ENCODE data around the gene KLHL30. TPM values are rescaled to one million over a fixed set of nuclear protein-coding genes. Genes with fewer than 3 reads are reported as not detected.

KLHL30 gene, protein sequence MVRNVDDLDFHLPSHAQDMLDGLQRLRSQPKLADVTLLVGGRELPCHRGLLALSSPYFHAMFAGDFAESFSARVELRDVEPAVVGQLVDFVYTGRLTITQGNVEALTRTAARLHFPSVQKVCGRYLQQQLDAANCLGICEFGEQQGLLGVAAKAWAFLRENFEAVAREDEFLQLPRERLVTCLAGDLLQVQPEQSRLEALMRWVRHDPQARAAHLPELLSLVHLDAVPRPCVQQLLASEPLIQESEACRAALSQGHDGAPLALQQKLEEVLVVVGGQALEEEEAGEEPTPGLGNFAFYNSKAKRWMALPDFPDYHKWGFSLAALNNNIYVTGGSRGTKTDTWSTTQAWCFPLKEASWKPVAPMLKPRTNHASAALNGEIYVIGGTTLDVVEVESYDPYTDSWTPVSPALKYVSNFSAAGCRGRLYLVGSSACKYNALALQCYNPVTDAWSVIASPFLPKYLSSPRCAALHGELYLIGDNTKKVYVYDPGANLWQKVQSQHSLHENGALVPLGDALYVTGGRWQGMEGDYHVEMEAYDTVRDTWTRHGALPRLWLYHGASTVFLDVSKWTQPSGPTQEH
- under 1 TPM; 0.18 to 0.57 (median 0.44) TPM for polyA plus RNA-seq (ENCODE audit: insufficient read length in 4 of 4)

DNA sequence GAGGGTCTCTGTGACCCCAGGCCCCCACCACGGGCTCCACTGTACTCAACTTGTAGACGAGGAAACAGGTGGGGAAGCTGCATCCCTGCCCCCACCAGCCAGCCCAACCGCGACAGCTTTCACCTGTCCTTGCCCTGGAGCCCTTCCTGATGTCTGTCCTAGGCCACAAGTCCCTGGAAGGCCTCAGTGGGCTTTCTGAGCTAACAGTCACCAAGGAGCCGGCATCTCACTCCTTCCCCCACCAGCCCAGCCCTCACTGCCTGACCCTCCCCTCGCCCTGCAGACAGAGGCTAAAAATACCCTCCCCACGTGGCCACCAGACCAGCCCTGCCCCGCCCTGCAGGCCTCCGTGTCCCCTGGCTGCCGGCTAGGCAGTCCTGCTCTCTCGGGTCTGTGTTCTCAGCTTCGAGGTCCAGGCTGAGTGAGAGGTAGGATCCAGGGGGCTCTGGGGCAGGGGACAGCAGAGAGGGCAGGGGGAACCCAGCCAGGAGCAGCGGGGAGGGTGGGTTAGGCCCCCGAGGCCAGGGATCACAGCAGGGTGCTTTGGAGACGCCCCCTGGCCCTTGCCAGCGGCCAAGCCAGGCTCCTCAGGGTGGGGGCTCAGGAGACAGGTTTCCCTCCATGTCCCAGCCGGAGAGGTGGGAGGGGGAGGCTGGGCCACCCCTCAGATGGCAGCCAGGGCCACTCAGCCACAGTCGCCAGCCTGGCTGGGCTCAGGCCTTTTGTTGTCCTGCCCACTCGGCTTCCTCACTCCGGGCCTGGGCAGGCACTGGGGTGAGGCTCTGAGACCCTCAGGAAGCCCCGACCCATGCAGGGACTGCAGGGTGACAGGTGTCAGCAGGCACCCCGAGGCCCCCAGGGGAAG lies at the start of gene KLHL30:
TSS of gene KLHL30 (plus strand) at position 338 of the 865 bp plus-strand sequence. CDS start 2,087 bp downstream, outside the sequence.
- no peak for DNase-seq (ENCODE audit: low read depth in 4 of 4, low spot score in 2 of 4)

DNA sequence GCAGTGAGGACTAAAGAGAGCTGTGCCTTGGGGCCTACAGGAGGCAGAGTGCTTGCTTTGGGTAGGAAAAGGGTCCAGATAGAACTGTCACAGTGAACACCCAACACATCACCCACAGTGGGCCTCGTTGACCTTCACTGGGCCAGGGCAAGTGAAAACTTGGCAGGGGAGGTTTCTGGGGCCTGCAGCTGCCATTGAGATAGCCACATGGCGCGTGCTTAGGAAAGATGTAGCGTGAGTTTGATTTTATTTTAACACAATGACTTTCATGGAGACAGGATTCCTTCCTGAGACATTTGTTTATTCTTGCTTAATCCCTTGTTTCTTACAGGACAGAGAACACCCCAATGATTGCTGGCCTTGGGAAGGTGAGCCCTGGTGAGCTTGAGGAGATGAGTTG lies 47.6 kb upstream of the KLHL30 start:
- no peak for DNase-seq (ENCODE audit: low read depth in 4 of 4, low spot score in 2 of 4)

- no peak for DNase-seq (ENCODE audit: low read depth in 4 of 4, low spot score in 2 of 4)
Measured at GRCh38 chr2:238091436-238092060, 46.9 kb upstream of the KLHL30 start.

DNA sequence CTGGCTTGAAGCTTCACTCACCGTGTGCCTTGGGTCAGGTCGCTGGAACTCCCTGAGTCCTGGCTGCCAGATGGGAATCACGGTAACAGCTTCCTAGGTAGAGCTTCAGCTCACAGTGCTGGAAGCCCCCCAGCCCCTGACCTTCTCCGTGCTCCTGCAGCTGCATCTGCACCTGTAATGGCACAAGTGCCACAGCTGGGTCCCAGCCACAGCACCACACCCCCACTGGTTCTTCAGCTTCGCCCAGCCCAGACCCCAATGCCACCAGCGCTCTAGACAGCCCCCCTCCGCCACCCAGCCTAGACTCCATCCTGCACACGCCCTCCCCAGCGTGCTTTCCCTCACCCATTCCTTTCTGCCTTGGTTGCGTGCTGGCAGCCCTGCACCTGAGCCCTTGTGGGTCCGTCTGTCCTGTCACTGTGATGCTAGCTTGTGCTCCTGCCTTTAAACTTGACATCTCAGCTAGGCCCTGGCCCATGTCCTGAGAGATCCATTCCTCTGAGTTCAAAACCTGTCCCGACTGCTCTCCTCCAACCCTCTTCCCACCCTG lies 45.9 kb upstream of the KLHL30 start:
- no peak for DNase-seq (ENCODE audit: low read depth in 4 of 4, low spot score in 2 of 4)

DNA sequence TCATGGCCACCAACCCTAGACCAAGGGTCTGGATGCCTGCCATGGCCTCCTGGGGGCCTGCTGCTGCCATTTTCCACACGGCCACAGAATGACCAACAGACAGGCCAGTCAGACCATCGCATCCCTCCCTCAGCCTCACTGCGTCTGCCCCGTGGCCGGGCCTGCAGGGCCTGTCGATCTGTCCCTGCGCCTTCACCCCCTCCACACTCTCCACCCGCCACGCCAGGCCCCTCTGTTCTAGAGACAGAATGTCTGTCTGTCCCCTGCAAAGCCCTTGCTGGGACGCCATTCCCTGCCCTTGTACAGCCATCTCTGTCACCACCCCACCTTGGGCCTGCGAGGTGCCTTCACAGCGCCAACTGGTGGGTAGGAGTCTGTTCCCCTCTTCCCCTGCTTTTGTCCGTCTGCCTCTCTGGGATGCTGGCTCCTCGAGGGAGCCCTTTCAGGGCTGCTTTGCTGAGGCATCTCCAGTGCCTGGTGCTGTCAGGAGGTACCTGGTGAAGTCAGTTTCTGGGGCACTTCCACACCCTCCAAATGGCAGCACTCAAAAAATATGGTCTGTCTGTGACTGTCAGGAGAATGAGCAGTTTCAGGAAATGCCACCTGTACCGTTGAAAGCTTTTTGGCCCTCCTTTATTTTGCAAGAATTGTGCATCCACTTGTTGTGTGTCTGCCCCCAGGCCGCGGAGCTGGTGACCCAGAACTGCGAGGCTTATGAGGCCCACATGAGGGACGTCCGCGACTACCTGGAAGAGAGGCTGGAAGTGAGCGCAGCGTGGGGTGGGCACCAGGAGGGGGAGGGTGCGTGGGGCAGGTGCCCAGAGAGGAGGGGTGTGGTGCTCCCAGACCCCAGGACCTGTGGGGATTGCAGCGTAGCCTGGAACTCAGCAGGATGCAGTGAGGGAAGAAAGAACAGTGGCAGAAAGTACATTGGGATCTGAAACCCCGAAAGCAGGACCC lies 45.0 kb upstream of the KLHL30 start:
- no peak for DNase-seq (ENCODE audit: low read depth in 4 of 4, low spot score in 2 of 4)

- DNase-seq (ENCODE audit: low read depth in 4 of 4, low spot score in 2 of 4) = no peak
Measured at GRCh38 chr2:238094438-238095022, 43.9 kb upstream of the KLHL30 start.

GRCh38 chr2:238095143-238095542 lies 43.3 kb upstream of the KLHL30 start:
- no peak for DNase-seq (ENCODE audit: low read depth in 4 of 4, low spot score in 2 of 4)

DNA sequence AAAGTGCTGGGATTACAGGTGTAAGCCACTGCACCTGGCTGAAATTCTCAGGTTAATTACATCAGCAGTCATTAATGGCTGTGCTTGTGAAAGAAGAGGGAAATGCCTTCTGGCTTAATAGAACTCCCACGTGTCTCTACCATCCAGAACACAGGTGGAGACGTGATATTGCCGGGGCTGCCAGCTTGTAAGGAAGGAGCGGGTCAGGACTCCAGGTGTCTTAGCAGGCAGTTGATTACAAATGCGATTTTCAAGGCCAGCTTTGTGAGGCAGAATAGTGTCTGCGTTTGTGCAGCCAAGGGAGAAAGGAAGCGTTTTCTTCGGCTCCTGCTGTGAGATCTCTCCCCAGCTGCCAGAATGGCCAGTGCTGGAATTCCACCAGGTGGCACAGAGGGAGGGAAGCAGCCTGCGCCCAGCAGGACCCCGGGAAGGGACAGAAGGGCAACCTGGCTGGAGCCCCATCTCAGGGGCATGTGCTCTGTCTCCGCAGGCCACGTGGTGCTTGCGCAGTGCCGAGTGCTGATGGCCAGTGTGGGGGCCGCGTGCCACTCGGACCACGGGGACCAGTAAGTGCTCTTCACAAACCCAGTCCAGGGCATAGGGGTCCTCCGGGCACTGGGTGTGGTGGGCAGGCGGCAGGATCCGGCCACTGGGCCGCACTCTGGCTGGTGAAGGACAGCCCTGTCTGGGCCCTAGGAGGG lies 42.0 kb upstream of the KLHL30 start:
- DNase-seq (ENCODE audit: low read depth in 4 of 4, low spot score in 2 of 4) = peak in 1 of 4 donors; percentile 10

DNA sequence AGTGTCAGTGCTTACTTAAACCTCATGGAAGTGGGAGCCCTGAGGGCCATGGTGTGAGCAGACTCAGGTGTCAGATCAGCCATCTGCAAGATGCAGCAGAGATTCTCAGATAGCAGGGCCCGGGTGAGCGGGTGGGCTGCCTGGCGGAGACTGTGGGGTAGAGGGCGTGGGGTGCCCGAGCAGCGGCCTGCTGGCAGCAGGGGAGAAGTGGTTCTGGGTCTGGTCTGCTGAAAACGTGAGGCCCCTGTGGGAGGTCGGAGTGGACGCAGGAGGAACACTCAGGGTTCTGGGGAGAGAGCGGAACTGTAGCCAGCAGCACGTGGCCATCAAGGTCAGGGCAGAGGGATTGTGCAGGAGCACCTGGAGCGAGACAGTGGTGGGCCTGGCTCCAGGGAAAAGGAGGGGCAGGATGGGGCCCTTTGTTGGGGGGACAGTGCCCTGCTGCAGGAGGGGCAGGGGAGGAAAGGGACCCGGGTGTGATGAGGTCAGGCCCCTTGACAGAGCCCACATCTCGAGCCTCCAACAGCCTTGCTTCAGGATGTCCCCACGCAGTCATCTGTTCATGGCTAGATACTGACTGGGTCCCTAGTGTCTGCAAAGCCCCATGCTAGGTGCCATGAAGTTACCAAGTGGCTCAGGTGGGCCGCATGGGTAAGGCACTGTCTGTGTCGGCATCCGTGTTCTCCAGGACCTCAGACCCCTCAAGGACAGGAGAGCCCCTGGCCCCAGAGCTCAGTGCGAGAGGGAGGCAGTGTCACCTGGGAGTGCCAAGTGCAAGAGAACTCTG lies 41.1 kb upstream of the KLHL30 start:
- no peak for DNase-seq (ENCODE audit: low read depth in 4 of 4, low spot score in 2 of 4)

DNA sequence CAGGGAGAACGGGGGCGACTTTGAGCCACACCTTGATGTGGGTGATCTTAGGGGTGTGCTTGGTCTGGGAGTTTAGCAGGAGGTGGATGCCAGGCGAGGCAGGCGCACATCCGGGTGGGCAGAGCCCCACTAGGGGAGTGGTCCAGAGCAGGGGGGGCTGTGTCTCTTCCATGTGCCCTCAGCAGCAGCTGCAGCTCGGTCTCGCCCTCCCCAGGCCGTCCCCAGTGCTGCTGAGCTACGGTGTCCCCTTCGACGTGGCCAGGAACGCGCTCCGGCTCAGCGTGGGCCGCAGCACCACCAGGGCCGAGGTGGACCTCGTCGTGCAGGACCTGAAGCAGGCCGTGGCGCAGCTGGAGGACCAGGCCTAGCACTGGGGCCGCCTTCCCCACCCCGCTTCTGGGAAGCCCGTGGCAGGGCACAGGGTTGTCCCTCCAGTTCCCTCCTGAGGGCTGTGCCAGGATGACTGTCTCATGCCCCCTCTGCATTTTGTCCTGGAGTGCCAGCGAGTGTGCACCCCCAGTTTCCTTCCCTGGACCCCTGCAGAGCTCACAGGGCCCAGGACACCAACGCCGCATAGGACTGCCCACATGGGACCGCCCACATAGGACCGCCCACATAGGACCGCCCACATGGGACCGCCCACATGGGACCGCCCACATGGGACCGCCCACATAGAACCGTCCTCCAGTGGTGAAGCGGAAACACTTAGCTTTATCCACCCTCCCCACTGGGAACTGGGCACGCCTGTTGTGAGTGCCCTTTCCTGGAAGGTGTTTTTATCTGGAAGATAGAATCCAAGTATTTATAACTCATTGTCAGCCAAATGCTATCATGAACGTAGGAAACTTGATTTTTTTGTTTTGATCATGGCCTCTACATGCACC lies 40.2 kb upstream of the KLHL30 start:
- DNase-seq (ENCODE audit: low read depth in 4 of 4, low spot score in 2 of 4) = no peak

GRCh38 chr2:238098901-238099713 lies 39.4 kb upstream of the KLHL30 start:
- no peak for DNase-seq (ENCODE audit: low read depth in 4 of 4, low spot score in 2 of 4)

- no peak for DNase-seq (ENCODE audit: low read depth in 4 of 4, low spot score in 2 of 4)
Measured at GRCh38 chr2:238099714-238100048, 38.8 kb upstream of the KLHL30 start.

DNA sequence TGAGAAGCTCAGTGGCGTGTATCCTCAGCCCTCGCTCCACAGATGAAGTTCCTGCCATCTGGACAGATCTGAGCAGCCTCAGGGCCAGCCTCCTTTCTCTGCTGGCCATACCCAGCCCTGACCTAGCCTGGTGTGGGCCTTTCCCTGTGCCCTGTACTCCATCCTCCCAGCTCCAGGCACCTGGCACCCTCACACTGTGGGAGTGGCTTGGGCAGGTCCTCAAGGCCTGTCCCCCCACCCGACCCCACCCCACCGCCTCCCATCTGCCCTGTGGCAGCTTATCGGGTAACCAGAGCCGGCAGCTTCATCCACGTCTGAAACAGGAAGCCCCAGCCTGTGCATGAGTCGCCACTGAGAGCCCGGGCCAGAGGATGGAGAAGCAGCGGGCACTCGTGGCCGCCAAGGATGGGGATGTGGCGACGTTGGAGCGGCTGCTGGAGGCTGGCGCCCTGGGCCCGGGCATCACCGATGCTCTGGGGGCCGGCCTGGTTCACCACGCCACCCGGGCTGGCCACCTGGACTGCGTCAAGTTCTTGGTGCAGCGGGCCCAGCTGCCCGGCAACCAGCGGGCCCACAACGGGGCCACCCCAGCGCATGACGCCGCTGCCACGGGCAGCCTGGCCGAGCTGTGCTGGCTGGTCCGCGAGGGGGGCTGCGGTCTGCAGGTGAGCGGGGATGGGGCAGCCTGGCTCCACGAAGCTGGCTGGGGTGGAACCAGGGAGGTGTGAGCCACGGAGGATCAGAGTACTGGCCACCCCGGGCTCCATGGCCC lies 38.2 kb upstream of the KLHL30 start, which contains the start of gene ESPNL:
TSS of gene ESPNL (plus strand) at position 292 of the 772 bp plus-strand sequence. CDS start at position 372, 80 bp downstream.
- DNase-seq (ENCODE audit: low read depth in 4 of 4, low spot score in 2 of 4) = no peak

DNA sequence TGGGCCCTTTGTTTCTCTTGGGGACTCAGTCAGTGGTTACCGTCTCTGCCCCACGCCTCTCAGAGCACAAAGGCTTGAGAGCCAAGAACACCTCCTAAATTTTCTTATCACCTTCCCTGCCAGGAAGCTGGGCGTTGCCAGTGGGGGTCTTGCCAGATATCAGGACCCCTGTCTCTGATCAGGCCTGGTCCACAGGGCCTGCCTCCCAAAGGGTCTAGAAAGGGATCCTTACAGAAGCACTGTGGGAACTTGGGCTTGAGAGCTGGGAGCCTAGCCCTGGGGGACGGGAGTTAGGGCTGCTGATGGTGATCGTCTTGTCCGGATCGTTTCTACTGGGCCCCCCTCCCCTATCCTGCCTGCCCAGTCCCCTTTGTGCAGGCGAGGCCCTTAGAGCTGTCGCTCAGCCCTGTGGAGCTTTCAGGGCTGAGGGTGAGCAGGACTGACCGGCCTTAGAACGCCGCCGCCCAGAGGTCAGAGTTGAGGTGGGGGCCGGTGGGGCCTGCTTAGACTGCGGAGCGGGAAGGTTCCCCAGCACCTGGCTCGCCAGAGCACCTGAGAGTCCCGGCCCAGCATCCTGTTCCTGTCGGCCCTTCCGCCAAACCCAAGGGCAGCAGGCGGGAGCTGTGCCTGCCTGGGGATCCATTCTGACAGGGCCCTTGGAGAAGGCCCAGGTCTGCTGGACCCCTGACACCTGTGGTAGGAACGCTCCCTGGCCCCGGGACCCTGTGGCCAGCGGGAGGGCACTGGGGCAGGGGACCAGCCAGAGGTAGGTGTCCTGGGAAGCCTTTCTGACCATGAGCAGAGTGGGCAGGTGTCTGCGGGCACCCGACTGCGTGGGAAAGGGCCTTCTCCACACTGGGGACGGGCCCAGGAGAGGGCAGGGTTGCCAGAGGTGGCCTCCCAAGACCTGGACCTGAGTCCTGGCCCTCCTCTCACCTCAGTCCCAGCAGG lies 37.4 kb upstream of the KLHL30 start:
- no peak for DNase-seq (ENCODE audit: low read depth in 4 of 4, low spot score in 2 of 4)

Measured in left renal cortex interstitium (tissue), 4 donors.